Activated CD4-positive, alpha-beta memory T cell treated with anti-CD3 and anti-CD28 coated beads, Interleukin-2, amount 10 ng/mL, durations not matched to agents 7 days and 5 days (primary cell): ENCODE data around the gene CCR5AS. TPM values are rescaled to one million over a fixed set of nuclear protein-coding genes. Genes with fewer than 3 reads are reported as not detected.

ENCODE experiments used
- total RNA-seq, 2 experiments: library from RNA; stranded (reverse); gene quantifications; one replicate each; pipeline ENCODE4 v1.2.3, GENCODE V29; 2021

Gene CCR5AS

Other genes starting within 250 kb of the CCR5AS start
- gene CCR1, start 198.8 kb downstream of the CCR5AS start, total RNA-seq = 10 to 100 TPM; 20.0 to 20.7 TPM
- gene CCR3, start 164.6 kb downstream of the CCR5AS start, total RNA-seq = 1 to 10 TPM; 1.2 to 1.9 TPM
- 100 to 1,000 TPM; 167 to 174 TPM for gene CCR2, start 53.0 kb downstream of the CCR5AS start, total RNA-seq
- 10 to 100 TPM; 80.2 to 85.3 TPM for gene CCR5, start 36.1 kb downstream of the CCR5AS start, total RNA-seq
- 1 to 10 TPM; 5.4 to 6.2 TPM for gene CCRL2, start 193 bp upstream of the CCR5AS start, total RNA-seq
- gene LTF, start 57.8 kb upstream of the CCR5AS start, total RNA-seq = not detected
- not detected for gene RTP3, start 90.9 kb upstream of the CCR5AS start, total RNA-seq
- under 1 TPM; 0.35 to 0.43 TPM for gene LRRC2, start 159.2 kb upstream of the CCR5AS start, total RNA-seq
- gene FAM240A, start 205.5 kb upstream of the CCR5AS start, total RNA-seq = not detected